OCI-LY3 (cell line): ENCODE results near the gene SUMF1.

Experiments used
- CTCF ChIP-seq: fragments of 200-600, 300-600 bp; sonication (generic); IDR thresholded peaks from 2 replicates; pipeline ENCODE4 v1.5.1; 2014; ENCODE audit warnings: antibody characterized with exemption, low read length, low read depth
- EZH2phosphoT487 ChIP-seq: fragments of 200-600 bp; shearing (Covaris generic); IDR thresholded peaks from 2 replicates; pipeline ENCODE4 v1.6.1; 2018; ENCODE audit warnings: antibody characterized with exemption, mixed run types, low read depth

- TF ChIP-seq CTCF (no peak), EZH2phosphoT487 (no peak)
Measured at GRCh38 chr3:4472766-4473165, 5.7 kb upstream of the SUMF1 start.
